Adrenal gland (tissue), 12 donors: ENCODE measurements around the gene HOXA3. TPM values are rescaled to one million over a fixed set of nuclear protein-coding genes. Genes with fewer than 3 reads are reported as not detected.

Experiments
- DNase-seq, 7 donors: peaks; one replicate each; pipeline ENCODE4 v3.0.0-alpha.2; 2019 to 2020
- H3K27ac ChIP-seq, 5 donors: fragments of 200-600 bp; sonication (generic) in 4 of 5; 1 replicate in 3 of 5; 2 replicates in 2 of 5; pipeline versions ENCODE4 v1.5.1 to v1.8.0; 2016 to 2020; ENCODE audit warnings: mild to moderate bottlenecking in 1 of 5
- H3K27me3 ChIP-seq: fragments of 200-600 bp; 2 replicates; pipeline ENCODE4 v1.8.0; 2021
- H3K36me3 ChIP-seq, 2 donors: fragments of 200-600 bp; replicated peaks in 1 of 2; 1 replicate in 1 of 2; 2 replicates in 1 of 2; pipeline versions ENCODE4 v1.5.1 to v1.8.0; 2018 to 2022
- H3K4me1 ChIP-seq, 2 donors: fragments of 200-600 bp; replicated peaks in 1 of 2; 1 replicate in 1 of 2; 2 replicates in 1 of 2; pipeline versions ENCODE4 v1.5.1 to v1.8.0; 2018 to 2021
- H3K4me3 ChIP-seq, 4 donors: fragments of 200-600 bp; sonication (generic) in 3 of 4; one replicate each; pipeline ENCODE4 v1.5.1; 2016 to 2018
- H3K9me3 ChIP-seq, 3 donors: fragments of 200-600 bp; sonication (generic) in 1 of 3; replicated peaks in 1 of 3; 1 replicate in 2 of 3; 2 replicates in 1 of 3; pipeline versions ENCODE4 v1.5.1 to v1.8.0; 2016 to 2021
- POLR2A ChIP-seq, 2 donors: fragments of 450-650 bp; IDR thresholded peaks; one replicate each; pipeline ENCODE4 v1.6.1; 2017; ENCODE audit warnings: antibody characterized with exemption in 2 of 2, mild to moderate bottlenecking in 2 of 2, moderate library complexity in 1 of 2
- WGBS, 4 donors: extraction: QIAGEN DNeasy Blood & Tissue Kit in 2 of 4; methylation state at CpG; one replicate each; pipeline versions ENCODE4 v1.1.5 to v1.1.7; 2013 to 2017; 5-methylcytosine and 5-hydroxymethylcytosine counted together
- intact Hi-C, 2 donors: fragments of 100-400 bp; cut with DNase I; formaldehyde crosslinking; loops; one replicate each; pipeline versions ENCODE4 v1.14.1 to v1.15.0; 2022 to 2023
- polyA plus RNA-seq, 3 donors: library from polyadenylated mRNA; stranded (reverse); fragments of 200-250 nt in 2 of 3; fragments of 350-450 nt in 1 of 3; fragmentation: Illumina TruSeq in 1 of 3; extraction: RNeasy Lipid Tissue Mini Kit (QIAGEN cat#74804) in 1 of 3; gene quantifications; one replicate each; pipeline ENCODE4 v1.2.3, GENCODE V29; 2013 to 2014
- total RNA-seq, 9 donors: library from RNA; depleted of rRNA in 4 of 9; stranded (reverse); fragments of >200 nt in 4 of 9; fragments of 120-200 nt in 1 of 9; fragmentation: NEBNext Ultra II Directional in 1 of 9; extraction: Animal tissue kit (Norgen Biotek cat#: 25700) in 1 of 9; gene quantifications; one replicate each; pipeline versions ENCODE4 v1.1.0 to v1.2.4, GENCODE V29; 2013 to 2023
- TF ChIP-seq, protein P1 (sequence below), 6 experiments: fragments of 450-650 bp in 4 of 6; fragments of 200-600 bp in 2 of 6; sonication (generic) in 1 of 6; IDR thresholded peaks; 1 replicate in 5 of 6; 2 replicates in 1 of 6; pipeline versions ENCODE4 v1.5.1 to v1.8.0; 2016 to 2021; ENCODE audit warnings: antibody characterized with exemption in 6 of 6, mild to moderate bottlenecking in 2 of 6, moderate library complexity in 1 of 6
- donor health status: healthy with polysubstance abuse.
- donor health status: Bipolar disorder and iron deficiency.
- donor health status: DM: yes; HTN: yes; CAD: no.
- donor health status: DM: no; HTN: no; CAD: no.
- donor health status: DM: no; HTN: no; CAD: no.
- donor health status: DM: yes; HTN: yes; CAD: no.

HOXA3 gene
- total and polyA plus RNA-seq, 12 donors: 1.0 to 32.7 (median 3.8) TPM

DNA sequence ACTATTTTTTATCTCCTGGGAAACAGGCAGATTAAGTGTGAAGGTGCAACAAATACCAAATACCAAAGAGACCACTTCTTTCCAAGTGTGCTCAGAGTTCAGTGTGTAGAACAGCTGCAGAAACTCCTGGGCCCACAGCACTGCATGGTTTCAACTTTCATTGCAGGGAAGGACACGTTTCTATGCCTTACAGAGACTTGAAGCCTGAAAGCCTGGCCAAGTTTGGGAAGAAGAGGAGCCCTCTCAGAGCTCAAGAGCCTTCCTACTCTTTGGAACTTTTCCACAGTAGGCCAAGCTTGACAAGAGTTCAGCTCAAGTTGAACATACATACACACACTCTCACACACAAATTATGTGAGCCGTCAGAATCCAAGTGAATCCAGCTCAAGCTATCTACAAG, 24.3 kb downstream of the HOXA3 start:
- H3K4me1 ChIP-seq: peaks cover 8 to 49% of the 10 kb centered on the region in 2 donors
- 44 to 61% (median 55%) methylated on average over 2 of the region's 2 CpGs for WGBS, 4 donors
- TF ChIP-seq, protein P1, sequence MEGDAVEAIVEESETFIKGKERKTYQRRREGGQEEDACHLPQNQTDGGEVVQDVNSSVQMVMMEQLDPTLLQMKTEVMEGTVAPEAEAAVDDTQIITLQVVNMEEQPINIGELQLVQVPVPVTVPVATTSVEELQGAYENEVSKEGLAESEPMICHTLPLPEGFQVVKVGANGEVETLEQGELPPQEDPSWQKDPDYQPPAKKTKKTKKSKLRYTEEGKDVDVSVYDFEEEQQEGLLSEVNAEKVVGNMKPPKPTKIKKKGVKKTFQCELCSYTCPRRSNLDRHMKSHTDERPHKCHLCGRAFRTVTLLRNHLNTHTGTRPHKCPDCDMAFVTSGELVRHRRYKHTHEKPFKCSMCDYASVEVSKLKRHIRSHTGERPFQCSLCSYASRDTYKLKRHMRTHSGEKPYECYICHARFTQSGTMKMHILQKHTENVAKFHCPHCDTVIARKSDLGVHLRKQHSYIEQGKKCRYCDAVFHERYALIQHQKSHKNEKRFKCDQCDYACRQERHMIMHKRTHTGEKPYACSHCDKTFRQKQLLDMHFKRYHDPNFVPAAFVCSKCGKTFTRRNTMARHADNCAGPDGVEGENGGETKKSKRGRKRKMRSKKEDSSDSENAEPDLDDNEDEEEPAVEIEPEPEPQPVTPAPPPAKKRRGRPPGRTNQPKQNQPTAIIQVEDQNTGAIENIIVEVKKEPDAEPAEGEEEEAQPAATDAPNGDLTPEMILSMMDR (IDR thresholded peaks at IDR 0.05): no peak
- TF ChIP-seq POLR2A (IDR thresholded peaks at IDR 0.05): no peak
- no peaks in the 10 kb centered on the region for H3K36me3 ChIP-seq
- no peak overlapping the region for H3K4me3 ChIP-seq
- intact Hi-C loops: no loop called here
- H3K9me3 ChIP-seq: no peaks in the 10 kb centered on the region
- peak in 2 of 7 donors; percentile 10 to 47 for DNase-seq
- peak overlapping the region in 2 of 5 donors; percentile 93 to 98 for H3K27ac ChIP-seq
- H3K27me3 ChIP-seq: no peaks in the 10 kb centered on the region

- Histone ChIP-seq H3K27me3 (no peaks in the 10 kb centered on the region), H3K27ac (peak overlapping the region in 1 of 5 donors; percentile 98), H3K4me3 (no peak overlapping the region), H3K4me1 (peaks cover 8 to 45% of the 10 kb centered on the region in 2 donors), H3K36me3 (no peaks in the 10 kb centered on the region), H3K9me3 (no peaks in the 10 kb centered on the region)
- WGBS, 4 donors: 62 to 71% (median 67%) methylated on average over 3 of the region's 3 CpGs
- intact Hi-C loops: no loop called here
- TF ChIP-seq, protein P1 (IDR thresholded peaks at IDR 0.05): no peak
- no peak for TF ChIP-seq POLR2A (IDR thresholded peaks at IDR 0.05)
- no peak for DNase-seq
These were observed 25.6 kb downstream of the HOXA3 start for GRCh38 chr7:27126596-27127327.

DNA sequence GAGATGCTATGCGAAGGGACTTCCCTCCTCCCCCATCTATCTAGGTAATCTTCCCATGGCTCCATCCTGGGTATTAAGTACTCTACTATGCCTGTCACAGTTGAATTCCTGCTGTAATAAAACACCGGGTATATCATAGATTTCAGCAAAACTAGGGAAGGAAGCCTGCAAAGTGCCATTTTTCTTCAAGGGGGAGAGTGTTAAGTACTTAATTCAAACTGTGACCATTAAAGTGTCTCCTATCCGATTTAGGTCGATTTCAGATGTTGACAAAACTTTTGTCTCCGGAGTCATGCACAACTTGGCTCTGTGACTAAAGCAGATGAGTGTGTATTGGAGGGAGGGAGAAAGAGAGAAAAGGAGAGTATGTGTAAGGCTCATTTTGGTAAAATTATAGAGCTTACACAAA, 26.4 kb downstream of the HOXA3 start:
- H3K9me3 ChIP-seq: no peaks in the 10 kb centered on the region
- H3K27ac ChIP-seq: peak overlapping the region in 1 of 5 donors; percentile 38
- no peaks in the 10 kb centered on the region for H3K36me3 ChIP-seq
- intact Hi-C loops: no loop called here
- DNase-seq: no peak
- no peak overlapping the region for H3K4me3 ChIP-seq
- WGBS, 4 donors: 50 to 60% (median 52%) methylated on average over 5 of the region's 5 CpGs
- no peaks in the 10 kb centered on the region for H3K27me3 ChIP-seq
- TF ChIP-seq POLR2A (IDR thresholded peaks at IDR 0.05): no peak
- TF ChIP-seq, protein P1 (IDR thresholded peaks at IDR 0.05): no peak
- peaks cover 8 to 38% of the 10 kb centered on the region in 2 donors for H3K4me1 ChIP-seq

GRCh38 chr7:27124902-27125689, 27.3 kb downstream of the HOXA3 start:
- H3K4me3 ChIP-seq: no peak overlapping the region
- 85 to 88% (median 88%) methylated on average over 7 to 8 of the region's 8 CpGs for WGBS, 4 donors
- peak in 1 of 7 donors; percentile 4 for DNase-seq
- H3K27me3 ChIP-seq: no peaks in the 10 kb centered on the region
- intact Hi-C loops: no loop called here
- H3K27ac ChIP-seq: peak overlapping the region in 2 of 5 donors; percentile 69 to 90
- no peak for TF ChIP-seq POLR2A (IDR thresholded peaks at IDR 0.05)
- TF ChIP-seq, protein P1 (IDR thresholded peaks at IDR 0.05): no peak
- no peaks in the 10 kb centered on the region for H3K36me3 ChIP-seq
- H3K4me1 ChIP-seq: peaks cover 8 to 38% of the 10 kb centered on the region in 2 donors
- no peaks in the 10 kb centered on the region for H3K9me3 ChIP-seq
